GM18951 (cell line): ENCODE data around the gene ATP1A2.

ENCODE experiments used
- POLR2A ChIP-seq: IDR thresholded peaks from 4 replicates; pipeline ENCODE4 v1.6.1; 2011; ENCODE audit warnings: mild to moderate bottlenecking; ENCODE audit not compliant: insufficient read length, insufficient read depth; ENCODE audit errors: extremely low read depth
- in situ Hi-C: fragments of 300-500 bp; cut with MboI; formaldehyde crosslinking; loops from one replicate; pipeline ENCODE4 v1.12.0; 2022; ENCODE audit warnings: low sequenced_read_pairs, mixed read lengths, inconsistent platforms; ENCODE audit not compliant: unreplicated experiment

ATP1A2 gene

DNA sequence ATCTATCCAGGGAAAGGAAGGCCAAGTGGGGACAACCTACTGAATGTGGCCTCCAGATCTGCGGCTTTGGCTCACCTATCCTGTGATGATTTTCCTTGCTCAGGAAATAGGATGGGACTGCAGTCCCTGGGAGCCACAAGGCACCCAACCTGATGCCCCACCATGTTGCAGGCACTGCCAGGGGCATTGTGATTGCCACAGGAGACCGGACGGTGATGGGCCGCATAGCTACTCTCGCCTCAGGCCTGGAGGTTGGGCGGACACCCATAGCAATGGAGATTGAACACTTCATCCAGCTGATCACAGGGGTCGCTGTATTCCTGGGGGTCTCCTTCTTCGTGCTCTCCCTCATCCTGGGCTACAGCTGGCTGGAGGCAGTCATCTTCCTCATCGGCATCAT is 11.8 kb downstream of the ATP1A2 start:
- in situ Hi-C loops = no loop called here
- TF ChIP-seq POLR2A = no peak

DNA sequence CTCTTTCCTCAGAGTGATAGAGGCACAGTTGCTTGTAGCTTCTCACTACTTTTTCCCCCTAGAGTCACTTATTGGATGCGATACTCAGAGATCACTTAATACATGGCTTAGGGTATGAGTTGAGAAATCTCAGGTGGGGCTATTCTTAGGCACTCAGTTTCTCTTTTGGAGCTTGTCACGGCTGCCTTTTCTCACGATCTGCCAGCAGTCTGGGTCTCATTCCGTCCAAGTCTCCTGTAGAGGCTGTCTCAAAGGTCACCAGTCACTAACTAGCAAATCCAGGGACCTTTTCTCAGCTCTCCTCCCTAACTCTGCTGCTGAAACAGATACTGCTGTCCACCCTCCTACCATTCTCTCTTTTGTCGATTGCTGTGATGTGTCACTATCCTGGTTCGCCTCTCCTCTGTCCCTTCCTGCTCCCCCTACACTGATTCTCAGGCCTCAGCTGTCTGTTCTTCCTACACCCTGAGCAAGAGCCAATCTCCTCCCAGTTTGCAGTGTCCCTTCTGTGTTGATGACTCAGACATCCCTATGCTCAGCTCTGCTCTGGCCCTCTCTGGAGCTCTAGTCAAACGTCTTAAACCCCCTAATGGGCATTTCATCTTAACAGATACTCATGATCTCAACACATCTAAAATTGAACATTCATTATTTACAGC is 12.4 kb downstream of the ATP1A2 start:
- no peak for TF ChIP-seq POLR2A
- in situ Hi-C loops = no loop called here

DNA sequence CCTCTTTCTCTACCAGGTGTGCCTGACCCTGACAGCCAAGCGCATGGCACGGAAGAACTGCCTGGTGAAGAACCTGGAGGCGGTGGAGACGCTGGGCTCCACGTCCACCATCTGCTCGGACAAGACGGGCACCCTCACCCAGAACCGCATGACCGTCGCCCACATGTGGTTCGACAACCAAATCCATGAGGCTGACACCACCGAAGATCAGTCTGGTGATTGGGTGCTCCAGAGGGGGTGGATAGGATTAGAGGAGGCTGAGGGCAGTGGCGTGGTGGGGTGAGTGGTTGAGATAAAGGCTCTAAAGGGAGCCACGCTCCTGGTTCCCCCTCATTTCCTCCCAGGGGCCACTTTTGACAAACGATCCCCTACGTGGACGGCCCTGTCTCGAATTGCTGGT is 13.1 kb downstream of the ATP1A2 start:
- TF ChIP-seq POLR2A = no peak
- in situ Hi-C loops = no loop called here

DNA sequence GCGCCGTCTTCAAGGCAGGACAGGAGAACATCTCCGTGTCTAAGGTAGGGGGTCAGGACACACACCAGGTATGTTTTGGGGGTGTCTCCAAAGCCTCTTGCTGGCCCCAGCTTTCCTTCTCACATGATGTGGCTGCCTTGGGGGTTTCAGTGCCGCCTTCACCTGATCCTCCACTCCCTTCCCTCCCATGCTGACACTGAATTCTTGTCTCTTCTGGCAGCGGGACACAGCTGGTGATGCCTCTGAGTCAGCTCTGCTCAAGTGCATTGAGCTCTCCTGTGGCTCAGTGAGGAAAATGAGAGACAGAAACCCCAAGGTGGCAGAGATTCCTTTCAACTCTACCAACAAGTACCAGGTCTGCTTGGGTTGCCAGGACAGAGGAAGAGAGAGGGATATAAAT is 13.5 kb downstream of the ATP1A2 start:
- no peak for TF ChIP-seq POLR2A
- in situ Hi-C loops = no loop called here

DNA sequence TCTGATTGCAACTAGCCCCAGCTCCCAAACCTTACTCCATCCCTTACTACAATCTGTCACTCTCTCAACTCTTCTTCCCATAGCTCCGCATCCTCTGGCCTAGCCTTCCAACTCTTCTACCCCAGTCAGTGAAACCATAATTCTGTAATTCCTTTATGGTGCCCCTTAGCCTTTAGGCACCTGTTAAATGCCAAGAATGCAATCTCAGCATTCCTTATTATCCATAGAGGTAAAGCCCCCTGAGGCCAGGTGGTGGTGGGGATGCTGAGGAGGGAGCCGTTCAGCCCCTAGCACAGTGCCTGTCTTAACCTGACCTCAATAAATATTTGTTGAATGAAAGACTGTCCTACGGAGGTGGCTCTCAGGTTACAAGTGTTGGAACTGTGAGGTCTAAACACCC is 14.0 kb downstream of the ATP1A2 start:
- no peak for TF ChIP-seq POLR2A
- in situ Hi-C loops = no loop called here

DNA sequence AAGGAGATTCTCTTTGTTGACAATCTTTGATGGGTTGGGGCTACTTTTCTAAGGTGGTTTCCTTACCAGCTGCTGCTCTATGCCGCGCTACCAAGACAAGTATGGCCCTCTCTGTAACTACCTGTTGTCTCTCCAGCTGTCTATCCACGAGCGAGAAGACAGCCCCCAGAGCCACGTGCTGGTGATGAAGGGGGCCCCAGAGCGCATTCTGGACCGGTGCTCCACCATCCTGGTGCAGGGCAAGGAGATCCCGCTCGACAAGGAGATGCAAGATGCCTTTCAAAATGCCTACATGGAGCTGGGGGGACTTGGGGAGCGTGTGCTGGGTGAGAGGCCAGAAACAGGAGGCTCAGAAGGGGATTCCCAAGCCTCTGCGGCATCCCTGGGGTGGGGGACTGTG is 14.4 kb downstream of the ATP1A2 start:
- no peak for TF ChIP-seq POLR2A
- in situ Hi-C loops = no loop called here

DNA sequence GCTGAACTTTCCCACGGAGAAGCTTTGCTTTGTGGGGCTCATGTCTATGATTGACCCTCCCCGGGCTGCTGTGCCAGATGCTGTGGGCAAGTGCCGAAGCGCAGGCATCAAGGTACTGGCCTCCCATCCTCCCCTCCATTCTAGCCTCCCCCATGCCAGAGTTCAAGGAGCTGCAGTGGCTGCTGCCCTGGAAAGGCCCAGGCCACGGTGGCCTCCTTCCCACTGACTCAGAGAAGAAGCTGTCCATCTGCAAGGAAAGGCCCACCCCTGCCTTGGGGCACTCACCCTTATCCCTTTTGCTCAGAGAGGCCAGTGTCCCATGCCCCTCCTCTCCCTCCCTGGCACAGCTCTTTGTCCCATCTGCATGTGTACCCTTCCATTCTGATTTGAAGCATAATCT is 14.9 kb downstream of the ATP1A2 start:
- in situ Hi-C loops = no loop called here
- no peak for TF ChIP-seq POLR2A

DNA sequence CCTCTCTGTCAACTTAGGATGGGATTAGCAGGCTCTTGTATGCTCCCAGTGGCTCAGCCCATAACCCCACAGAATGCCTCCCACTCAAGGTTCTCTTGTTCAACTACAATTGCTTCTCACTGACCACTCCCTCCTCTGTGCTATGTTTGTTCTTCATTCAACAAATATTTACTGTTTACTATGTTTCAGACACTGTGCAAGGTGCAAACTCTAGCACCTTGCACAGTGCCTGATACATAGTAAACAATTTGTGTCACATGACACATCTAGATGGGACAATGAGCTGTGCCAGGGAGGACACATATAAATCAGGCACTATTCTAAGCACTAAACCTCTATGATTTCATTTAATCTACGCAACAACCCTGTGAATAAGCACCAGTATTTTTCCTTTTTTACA is 15.4 kb downstream of the ATP1A2 start:
- in situ Hi-C loops = no loop called here
- no peak for TF ChIP-seq POLR2A

DNA sequence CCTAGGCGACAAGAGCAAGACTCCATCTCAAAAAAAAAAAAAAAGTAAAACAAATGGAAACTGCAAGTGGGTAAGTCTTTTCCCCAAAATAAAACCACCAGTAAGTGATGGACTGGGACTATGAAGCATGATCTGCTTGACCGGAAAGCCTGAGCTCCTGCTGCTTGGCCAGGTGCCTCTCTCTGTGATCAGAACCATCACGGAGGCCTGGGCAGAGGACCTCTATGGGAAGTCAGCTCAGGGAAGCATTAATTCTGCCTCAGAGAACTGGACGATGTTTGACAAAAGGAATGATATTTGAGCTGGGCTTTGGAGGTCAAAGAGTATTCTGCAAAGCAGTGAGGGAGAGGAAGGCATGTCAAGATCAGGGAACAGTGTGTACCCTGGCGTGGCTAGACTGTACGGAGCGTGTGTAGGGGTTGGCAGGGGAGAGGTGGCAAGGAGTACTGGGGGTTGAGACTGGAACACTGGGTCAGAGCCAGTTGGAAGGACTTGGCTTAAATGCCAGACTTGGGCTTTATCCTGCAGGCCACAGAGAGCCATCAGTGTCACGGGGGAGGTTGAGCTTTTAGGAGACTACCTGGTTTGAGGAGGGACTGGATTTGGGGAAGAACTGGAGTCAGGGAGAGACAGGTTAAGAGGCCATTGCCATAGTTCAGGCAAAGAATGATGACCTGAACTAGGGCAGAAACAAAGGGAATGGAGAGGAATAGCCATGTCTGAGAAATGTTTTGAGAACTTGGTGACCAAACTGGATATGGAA is 16.4 kb downstream of the ATP1A2 start:
- TF ChIP-seq POLR2A = no peak
- in situ Hi-C loops = no loop called here

DNA sequence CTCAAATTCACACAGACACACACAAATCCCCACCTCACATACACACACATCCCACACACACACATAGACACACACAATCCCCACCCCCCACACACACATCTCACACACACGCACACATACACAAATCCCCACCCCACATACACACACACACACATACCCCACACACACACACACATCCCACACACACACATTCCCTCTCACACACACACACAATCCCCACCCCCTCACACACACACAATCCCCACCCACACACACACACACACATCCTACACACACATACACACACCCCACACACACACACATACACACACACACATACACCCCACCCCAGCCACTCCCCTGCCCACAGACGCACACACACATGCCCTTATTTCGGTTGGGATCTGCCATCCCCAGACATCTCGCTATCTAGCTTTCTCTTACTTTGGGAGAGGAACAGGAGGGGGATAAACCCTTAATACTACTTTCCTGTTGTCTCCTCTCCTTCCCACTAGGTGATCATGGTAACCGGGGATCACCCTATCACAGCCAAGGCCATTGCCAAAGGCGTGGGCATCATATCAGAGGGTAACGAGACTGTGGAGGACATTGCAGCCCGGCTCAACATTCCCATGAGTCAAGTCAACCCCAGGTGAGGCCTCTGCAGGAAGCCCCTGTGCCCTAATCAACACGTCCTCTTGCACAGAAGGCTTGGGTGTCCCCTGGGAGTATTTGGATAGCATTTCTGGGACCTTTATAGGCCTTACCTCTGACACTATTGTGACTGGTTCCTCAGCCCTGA is 18.6 kb downstream of the ATP1A2 start:
- no peak for TF ChIP-seq POLR2A

DNA sequence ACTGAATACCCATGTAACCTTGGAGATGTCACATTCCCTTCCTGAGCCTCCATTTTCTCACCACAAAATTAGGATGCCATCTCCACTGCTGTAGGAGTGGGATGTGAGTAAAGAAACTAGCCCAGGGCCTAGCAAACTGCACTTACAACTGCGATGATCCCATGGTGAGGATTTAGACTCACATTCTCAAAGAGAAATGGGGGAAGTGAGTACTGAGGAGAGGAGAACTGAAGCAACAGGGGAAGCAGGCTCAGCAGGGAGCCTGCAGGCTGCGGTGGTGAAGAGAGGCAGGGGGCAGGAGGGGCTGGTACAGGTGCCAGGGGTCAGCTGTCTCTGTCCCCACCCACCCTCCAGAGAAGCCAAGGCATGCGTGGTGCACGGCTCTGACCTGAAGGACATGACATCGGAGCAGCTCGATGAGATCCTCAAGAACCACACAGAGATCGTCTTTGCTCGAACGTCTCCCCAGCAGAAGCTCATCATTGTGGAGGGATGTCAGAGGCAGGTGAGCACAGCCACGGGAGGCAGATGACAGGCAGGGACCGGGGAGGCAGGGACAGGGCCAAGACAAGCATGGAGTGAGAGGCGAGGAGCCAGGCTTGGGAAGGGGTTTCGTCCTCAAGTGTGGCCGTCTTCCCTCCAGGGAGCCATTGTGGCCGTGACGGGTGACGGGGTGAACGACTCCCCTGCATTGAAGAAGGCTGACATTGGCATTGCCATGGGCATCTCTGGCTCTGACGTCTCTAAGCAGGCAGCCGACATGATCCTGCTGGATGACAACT is 19.4 kb downstream of the ATP1A2 start:
- TF ChIP-seq POLR2A = no peak
- in situ Hi-C loops = no loop called here

More for the DNA sequence above, 18.6 kb downstream of the ATP1A2 start:
- in situ Hi-C loops = no loop called here

DNA sequence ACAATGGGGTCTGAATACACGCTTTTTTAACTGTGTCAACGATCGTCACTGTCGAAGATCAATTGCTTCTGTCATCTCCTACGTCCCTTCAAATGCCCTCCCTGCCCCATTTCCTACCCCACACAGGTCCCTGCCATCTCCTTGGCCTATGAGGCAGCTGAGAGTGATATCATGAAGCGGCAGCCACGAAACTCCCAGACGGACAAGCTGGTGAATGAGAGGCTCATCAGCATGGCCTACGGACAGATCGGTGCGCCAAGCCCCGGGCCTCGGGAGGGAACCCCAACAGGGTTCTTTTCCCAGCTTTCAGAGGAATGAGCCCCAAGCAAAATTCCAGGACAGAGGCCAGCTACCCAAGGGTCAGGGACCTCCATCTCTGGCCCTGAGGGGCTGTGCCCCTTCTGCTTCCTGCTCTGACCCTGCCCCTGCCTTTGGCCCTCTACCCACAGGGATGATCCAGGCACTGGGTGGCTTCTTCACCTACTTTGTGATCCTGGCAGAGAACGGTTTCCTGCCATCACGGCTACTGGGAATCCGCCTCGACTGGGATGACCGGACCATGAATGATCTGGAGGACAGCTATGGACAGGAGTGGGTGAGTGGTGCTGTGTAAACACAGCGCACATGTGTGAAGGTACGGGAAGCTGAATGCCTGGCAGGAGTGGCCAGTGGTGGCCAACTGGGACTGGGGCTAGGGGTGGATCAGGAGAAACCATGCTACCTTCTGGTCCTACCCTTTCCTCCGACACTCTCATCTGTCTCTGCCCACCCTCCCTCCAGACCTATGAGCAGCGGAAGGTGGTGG is 20.8 kb downstream of the ATP1A2 start:
- TF ChIP-seq POLR2A = no peak
- in situ Hi-C loops = no loop called here
